HG02973 (cell line): ENCODE data around the gene PDIA2.
"Not testable (repeated sequence)": the region's sequence is repeated elsewhere in the genome, so short reads cannot be mapped to it uniquely, and the experiment has no call there.

ENCODE experiments used
- ATAC-seq: cut with Tn5 transposase; IDR thresholded peaks from one replicate; pipeline ENCODE4 v1.9.1; 2021; ENCODE audit warnings: moderate library complexity; ENCODE audit not compliant: unreplicated experiment

The PDIA2 gene

DNA sequence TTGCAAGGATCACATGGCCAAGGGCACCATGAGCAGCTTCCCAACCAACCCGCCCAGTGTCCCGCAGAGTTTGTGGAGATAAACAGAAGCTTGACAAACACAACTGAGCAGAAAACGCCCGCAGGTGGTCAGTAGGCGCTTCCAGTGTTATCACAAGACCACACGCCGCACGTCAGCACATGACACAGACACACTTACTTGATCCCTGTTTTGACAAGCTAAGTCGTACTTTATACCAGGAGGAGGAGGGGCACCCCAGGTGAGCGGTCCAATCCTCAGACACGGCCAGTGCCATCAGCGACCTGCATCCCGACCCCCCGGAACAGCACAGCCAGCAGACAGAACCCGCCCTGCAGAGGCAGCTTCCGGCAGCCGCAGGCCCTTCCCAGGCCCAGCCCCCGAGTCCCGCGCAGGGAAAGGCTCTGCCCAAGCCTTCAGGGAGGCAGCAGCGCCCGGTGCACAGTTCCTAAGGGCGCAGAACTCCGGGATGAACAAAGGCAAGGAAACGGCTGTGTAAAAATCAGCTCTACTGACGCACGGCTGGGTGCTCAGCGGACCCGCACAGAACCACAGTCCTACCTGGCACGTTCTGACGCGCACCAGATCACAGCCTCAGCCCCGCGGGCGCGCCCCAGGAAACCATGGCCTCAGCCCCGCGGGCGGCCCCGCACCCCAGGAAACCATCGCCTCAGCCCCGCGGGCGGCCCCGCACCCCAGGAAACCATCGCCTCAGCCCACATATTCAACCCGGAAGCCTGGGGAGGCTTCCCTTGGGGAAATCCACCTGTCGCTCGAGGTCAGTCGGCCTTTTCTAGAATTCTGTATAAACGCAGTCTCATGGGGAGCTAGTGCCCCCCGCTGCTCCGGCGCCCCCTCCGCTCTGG is 41.7 kb downstream of the PDIA2 start:
- ATAC-seq: no peak

DNA sequence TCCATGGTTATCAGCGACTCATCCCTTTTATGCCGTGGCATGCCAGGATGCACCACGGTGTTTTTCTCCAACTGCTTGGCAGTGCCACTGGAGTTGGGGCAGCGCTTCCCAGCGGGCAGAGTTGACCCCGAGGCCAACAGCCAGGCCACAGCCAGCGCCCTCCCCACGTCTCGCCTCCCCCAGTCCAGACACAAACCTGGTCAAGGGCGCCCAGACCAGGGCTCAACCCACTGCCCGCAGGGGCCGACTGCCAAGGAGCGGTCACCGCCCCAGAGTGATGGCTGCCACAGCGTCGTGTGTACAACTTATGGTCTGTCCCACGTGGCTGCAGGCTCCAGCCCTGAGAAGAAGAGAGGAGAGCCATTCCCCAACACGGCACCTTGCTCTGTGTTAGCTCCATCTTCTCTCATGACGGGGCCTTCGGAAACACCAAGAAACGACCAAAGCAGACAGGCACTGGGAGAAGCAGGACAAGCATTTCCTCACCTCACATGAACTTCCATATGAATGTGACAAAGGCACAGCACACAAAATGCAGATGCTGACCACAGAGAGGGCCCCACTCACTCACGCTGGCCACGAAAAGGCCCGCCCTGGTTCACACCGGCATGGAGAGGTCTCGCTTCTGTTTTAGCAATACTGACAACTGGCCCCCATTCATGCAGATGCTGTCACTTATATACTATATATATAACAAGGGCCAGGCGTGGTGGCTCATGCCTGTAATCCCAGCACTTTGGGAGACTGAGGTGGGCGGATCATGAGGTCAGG is 42.6 kb downstream of the PDIA2 start:
- no peak for ATAC-seq

DNA sequence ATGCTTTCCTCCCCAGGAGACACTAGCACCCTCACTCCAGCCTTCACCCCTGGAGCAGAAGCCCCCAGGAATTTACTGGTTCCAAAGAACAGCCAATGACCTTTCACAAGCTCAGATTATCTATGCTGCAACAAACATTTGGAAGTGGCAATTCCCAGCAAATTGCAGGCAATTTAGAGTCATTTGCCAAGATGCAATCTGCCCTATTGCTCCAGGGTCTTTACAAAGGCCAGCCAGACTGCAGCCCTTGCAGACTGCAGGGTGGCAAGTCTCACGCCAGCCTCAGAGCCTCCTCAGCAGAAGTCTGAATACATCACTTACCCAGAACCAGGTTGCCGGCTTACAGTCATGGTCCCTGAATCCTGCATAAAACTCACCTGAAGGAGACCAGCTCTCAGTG is 47.8 kb downstream of the PDIA2 start:
- ATAC-seq: no peak

DNA sequence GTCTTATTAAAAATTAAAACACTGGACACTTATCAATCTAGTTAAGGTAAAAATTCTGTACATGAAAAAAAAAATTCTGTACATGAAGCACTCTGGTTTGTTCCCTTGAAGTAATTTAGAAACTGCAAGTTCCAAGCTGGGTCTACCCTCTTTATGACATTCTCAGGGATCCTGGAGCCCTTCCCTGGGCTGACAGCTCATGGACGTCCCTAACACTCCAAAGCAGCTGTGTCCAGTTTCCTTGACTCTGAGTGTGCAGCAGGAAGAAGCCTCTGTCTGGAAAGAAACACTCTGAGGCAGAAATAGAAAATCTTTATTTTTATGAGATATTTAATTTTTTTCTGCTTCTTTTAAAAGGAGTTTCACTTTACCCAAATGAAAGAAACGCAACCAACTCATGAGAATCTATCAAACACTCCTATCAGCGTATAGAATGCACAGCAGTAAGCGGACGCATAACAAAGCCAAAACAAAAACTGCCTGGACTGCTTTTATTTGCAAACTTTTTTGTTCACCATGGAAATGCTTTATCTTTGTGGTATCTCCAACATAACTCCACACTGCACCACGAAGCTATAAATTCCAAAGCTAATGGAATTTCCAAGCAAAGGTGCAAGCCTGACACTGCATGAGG is 48.3 kb downstream of the PDIA2 start:
- ATAC-seq: not testable (repeated sequence)

DNA sequence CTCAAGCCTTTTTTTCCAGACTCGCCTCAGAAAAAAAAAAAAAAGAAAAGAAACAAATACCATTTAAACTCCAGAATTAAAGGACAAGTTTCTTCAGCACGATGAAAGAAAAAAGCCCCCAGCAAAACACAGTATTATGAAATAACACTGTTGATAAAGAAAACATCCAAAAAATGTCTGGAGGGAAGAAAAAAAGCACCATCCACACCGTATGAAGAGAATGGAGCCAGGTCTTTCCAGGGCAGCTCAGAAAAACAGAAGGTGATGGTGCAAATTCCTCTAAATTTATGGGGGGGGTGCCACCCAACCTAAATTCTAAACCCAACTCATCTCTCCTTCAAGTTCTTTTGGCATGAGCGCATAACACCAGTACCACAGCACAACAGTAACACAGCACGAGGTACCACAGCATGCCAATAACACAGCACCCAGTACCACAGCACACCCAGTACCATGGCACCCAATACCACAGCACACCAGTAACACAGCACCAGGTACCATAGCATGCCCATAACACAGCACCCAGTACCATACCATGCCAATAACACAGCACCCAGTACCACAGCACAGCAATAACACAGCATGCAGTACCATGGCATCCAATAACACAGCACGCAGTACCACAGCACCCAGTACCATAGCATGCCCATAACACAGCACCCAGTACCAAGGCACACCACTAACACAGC is 50.6 kb downstream of the PDIA2 start:
- no peak for ATAC-seq

DNA sequence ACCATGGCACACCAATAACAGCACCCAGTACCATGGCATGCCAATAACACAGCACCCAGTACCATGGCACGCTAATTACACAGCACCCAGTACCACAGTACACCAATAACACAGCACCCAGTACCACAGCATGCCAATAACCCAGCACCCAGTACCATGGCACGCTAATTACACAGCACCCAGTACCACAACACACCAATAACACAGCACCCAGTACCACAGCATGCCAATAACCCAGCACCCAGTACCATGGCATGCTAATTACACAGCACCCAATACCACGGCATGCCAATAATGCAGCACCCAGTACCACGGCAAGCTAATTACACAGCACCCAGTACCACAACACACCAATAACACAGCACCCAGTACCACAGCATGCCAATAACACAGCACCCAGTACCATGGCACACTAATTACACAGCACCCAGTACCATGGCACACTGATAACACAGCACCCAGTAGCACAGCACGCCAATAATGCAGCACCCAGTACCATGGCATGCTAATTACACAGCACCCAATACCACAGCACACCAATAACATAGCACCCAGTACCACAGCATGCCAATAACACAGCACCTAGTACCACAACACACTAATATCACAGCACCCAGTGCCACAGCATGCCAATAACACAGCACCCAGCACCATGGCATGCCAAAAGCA is 51.3 kb downstream of the PDIA2 start:
- not testable (repeated sequence) for ATAC-seq

DNA sequence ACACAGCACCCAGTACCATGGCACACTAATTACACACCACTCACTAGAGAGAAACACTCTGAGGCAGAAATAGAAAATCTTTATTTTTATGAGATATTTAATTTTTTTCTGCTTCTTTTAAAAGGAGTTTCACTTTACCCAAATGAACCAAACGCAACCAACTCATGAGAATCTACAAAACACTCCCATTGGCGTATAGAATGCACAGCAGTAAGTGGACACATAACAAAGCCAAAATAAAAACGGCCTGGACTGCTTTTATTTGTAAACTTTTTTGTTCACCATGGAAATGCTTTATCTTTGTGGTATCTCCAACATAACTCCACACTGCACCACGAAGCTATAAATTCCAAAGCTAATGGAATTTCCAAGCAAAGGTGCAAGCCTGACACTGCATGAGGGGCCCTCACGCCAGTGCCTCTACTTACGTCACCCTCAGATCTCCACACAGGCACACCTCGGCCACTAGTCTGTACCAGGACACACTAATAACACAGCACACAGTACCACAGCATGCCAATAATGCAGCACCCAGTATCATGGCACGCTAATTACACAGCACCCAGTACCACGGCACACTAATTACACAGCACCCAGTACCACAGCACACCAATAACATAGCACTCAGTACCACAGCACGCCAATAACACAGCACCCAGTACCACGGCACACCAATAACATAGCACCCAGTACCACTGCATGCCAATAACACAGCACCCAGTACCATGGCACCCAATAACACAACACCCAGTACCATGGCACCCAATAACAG is 52.1 kb downstream of the PDIA2 start:
- not testable (repeated sequence) for ATAC-seq

DNA sequence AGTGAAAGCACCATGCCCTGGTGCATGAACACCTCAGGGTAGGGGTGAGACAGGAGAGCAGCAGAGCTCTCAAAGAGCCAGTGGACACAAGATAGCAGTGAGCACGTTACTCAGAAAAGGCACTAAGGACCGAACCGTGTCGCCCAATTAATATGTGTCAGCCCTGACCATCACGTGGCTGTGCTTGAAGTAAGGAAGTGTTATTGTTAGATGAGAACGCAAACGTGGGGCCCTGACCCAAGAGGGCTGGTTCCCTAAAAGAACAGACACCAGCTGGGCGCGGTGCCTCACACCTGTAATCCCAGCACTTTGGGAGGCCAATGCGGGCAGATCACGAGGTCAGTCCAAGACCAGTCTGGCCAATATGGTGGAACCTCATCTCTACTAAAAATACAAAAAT is 53.3 kb downstream of the PDIA2 start:
- ATAC-seq: no peak
